Mesenchymal stem cell (in vitro differentiated cells and primary cell): ENCODE results near the gene NRSN2.
A peak's percentile ranks its signal among the peaks of the same experiment; 100 is the strongest.

Experiments used
- DNase-seq: peaks from one replicate; pipeline ENCODE4 v3.0.0-alpha.2; 2013
- H2AFZ ChIP-seq: one replicate; pipeline ENCODE4 v1.6.1; 2013; ENCODE audit warnings: low read depth, mild to moderate bottlenecking, control low read depth, inconsistent platforms, low read length, moderate library complexity
- H2AK5ac ChIP-seq: 2 replicates; pipeline ENCODE4 v1.6.1; 2013; ENCODE audit warnings: low read length, moderate library complexity, mild to moderate bottlenecking, inconsistent platforms; ENCODE audit not compliant: severe bottlenecking
- H2BK120ac ChIP-seq: one replicate; pipeline ENCODE4 v1.6.1; 2013; ENCODE audit warnings: low read depth, mild to moderate bottlenecking, inconsistent platforms, low read length, moderate library complexity
- H2BK12ac ChIP-seq, 2 experiments: one replicate each; pipeline ENCODE4 v1.6.1; 2013; ENCODE audit warnings: inconsistent platforms in 2 of 2, low read length in 2 of 2, mild to moderate bottlenecking in 2 of 2, moderate library complexity in 2 of 2, control low read depth in 1 of 2
- H2BK15ac ChIP-seq: one replicate; pipeline ENCODE4 v1.6.1; 2013; ENCODE audit warnings: mild to moderate bottlenecking, low read depth, inconsistent platforms; ENCODE audit not compliant: poor library complexity, severe bottlenecking
- H2BK5ac ChIP-seq: 2 replicates; pipeline ENCODE4 v1.6.1; 2013; ENCODE audit warnings: low read depth, mild to moderate bottlenecking, low read length, control low read depth, inconsistent platforms; ENCODE audit not compliant: poor library complexity, severe bottlenecking
- H3K14ac ChIP-seq, 2 experiments: one replicate each; pipeline ENCODE4 v1.6.1; 2013; ENCODE audit warnings: inconsistent platforms in 2 of 2, low read length in 2 of 2, control low read depth in 1 of 2, mild to moderate bottlenecking in 1 of 2, moderate library complexity in 1 of 2
- H3K18ac ChIP-seq, 2 experiments: one replicate each; pipeline ENCODE4 v1.6.1; 2013; ENCODE audit warnings: inconsistent platforms in 2 of 2, low read length in 2 of 2, control low read depth in 1 of 2, low read depth in 1 of 2, mild to moderate bottlenecking in 1 of 2
- H3K23ac ChIP-seq, 2 experiments: one replicate each; pipeline ENCODE4 v1.6.1; 2013; ENCODE audit warnings: inconsistent platforms in 2 of 2, low read length in 2 of 2, mild to moderate bottlenecking in 2 of 2, moderate library complexity in 2 of 2, control low read depth in 1 of 2
- H3K27ac ChIP-seq: 2 replicates; pipeline ENCODE4 v1.5.1; 2013; ENCODE audit warnings: mild to moderate bottlenecking, moderate library complexity, low read length, control low read depth, inconsistent platforms; ENCODE audit not compliant: poor library complexity, severe bottlenecking
- H3K27me3 ChIP-seq, 2 experiments: 2 replicates each; pipeline versions ENCODE4 v1.6.1 to v1.7.0; 2013; ENCODE audit warnings: low read length in 2 of 2, mild to moderate bottlenecking in 2 of 2, moderate library complexity in 2 of 2, control low read depth in 1 of 2, inconsistent platforms in 1 of 2; ENCODE audit not compliant: control insufficient read depth in 1 of 2, insufficient read depth in 1 of 2
- H3K36me3 ChIP-seq, 2 experiments: 2 replicates each; pipeline versions ENCODE4 v1.6.1 to v1.7.0; 2013; ENCODE audit warnings: low read length in 2 of 2, control low read depth in 1 of 2, inconsistent platforms in 1 of 2, low read depth in 1 of 2, mild to moderate bottlenecking in 1 of 2; ENCODE audit not compliant: insufficient read depth in 2 of 2, control insufficient read depth in 1 of 2
- H3K4ac ChIP-seq, 2 experiments: one replicate each; pipeline ENCODE4 v1.6.1; 2013; ENCODE audit warnings: inconsistent platforms in 2 of 2, low read length in 2 of 2, mild to moderate bottlenecking in 2 of 2, moderate library complexity in 2 of 2, control low read depth in 1 of 2, low read depth in 1 of 2
- H3K4me1 ChIP-seq: 2 replicates; pipeline ENCODE4 v1.6.1; 2013; ENCODE audit warnings: low read depth, low read length, control low read depth; ENCODE audit not compliant: control insufficient read depth, insufficient read depth
- H3K4me2 ChIP-seq: 2 replicates; pipeline ENCODE4 v1.6.1; 2013; ENCODE audit warnings: low read length, mild to moderate bottlenecking, inconsistent platforms; ENCODE audit not compliant: poor library complexity, severe bottlenecking
- H3K4me3 ChIP-seq, 2 experiments: 2 replicates each; pipeline versions ENCODE4 v1.5.1 to v1.7.0; 2013; ENCODE audit warnings: low read length in 2 of 2, mild to moderate bottlenecking in 2 of 2, control low read depth in 1 of 2, low read depth in 1 of 2; ENCODE audit not compliant: insufficient read depth in 1 of 2
- H3K79me1 ChIP-seq: replicated peaks from 2 replicates; pipeline ENCODE4 v1.6.1; 2013; ENCODE audit warnings: mild to moderate bottlenecking, control low read depth, low read length, inconsistent platforms; ENCODE audit not compliant: poor library complexity, severe bottlenecking
- H3K9ac ChIP-seq: 2 replicates; pipeline ENCODE4 v1.7.0; 2013; ENCODE audit warnings: mild to moderate bottlenecking, low read length, moderate library complexity
- H3K9me3 ChIP-seq: 2 replicates; pipeline ENCODE4 v1.7.0; 2013; ENCODE audit warnings: mild to moderate bottlenecking, low read length; ENCODE audit not compliant: control insufficient read depth
- H4K8ac ChIP-seq: one replicate; pipeline ENCODE4 v1.6.1; 2013; ENCODE audit warnings: inconsistent platforms, mild to moderate bottlenecking, low read length, moderate library complexity
- H4K91ac ChIP-seq: one replicate; pipeline ENCODE4 v1.6.1; 2013; ENCODE audit warnings: mild to moderate bottlenecking, low read length, inconsistent platforms
- WGBS: methylation state at CpG from one replicate; pipeline ENCODE4 v1.1.7; 2013; ENCODE audit warnings: mixed read lengths; 5-methylcytosine and 5-hydroxymethylcytosine counted together

The NRSN2 gene

GRCh38 chr20:311609-312008, 35.3 kb upstream of the NRSN2 start:
- H4K91ac ChIP-seq: no peak overlapping the region
- 93% methylated on average over 6 of the region's 7 CpGs for WGBS

GRCh38 chr20:312067-312466, 34.8 kb upstream of the NRSN2 start:
- Histone ChIP-seq H3K4me1 (peaks cover 5% of the 10 kb centered on the region), H3K4me2 (no peak overlapping the region), H3K4me3 (no peak overlapping the region), H2AFZ (no peak overlapping the region), H4K8ac (no peak overlapping the region), H3K27ac (no peak overlapping the region), H2AK5ac (no peak overlapping the region), H3K9ac (no peak overlapping the region), H3K27me3 (no peaks in the 10 kb centered on the region), H3K9me3 (no peaks in the 10 kb centered on the region), H2BK120ac (no peak overlapping the region), H3K4ac (no peak overlapping the region), H2BK15ac (no peak overlapping the region), H3K14ac (no peak overlapping the region), H2BK5ac (no peak overlapping the region), H3K23ac (no peak overlapping the region), H3K79me1 (no peaks in the 10 kb centered on the region), H2BK12ac (no peak overlapping the region), H4K91ac (no peak overlapping the region), H3K36me3 (peaks cover 0 to 2% of the 10 kb centered on the region in 2 experiments), H3K18ac (peak overlapping the region in 1 of 2 experiments; percentile 42)
- no peak for DNase-seq
- WGBS: 95% methylated on average over 8 of the region's 8 CpGs

More at GRCh38 chr20:311609-312008, 35.3 kb upstream of the NRSN2 start:
- no peak overlapping the region for H2BK12ac ChIP-seq
- peaks cover 5% of the 10 kb centered on the region for H3K4me1 ChIP-seq
- no peak overlapping the region for H3K4me3 ChIP-seq
- no peak overlapping the region for H4K8ac ChIP-seq
- no peaks in the 10 kb centered on the region for H3K9me3 ChIP-seq
- no peaks in the 10 kb centered on the region for H3K27me3 ChIP-seq
- no peak overlapping the region for H2AFZ ChIP-seq
- H3K23ac ChIP-seq: no peak overlapping the region
- H3K4ac ChIP-seq: peak overlapping the region in 1 of 2 experiments; percentile 30
- no peak overlapping the region for H3K14ac ChIP-seq
- no peak overlapping the region for H2AK5ac ChIP-seq
- no peaks in the 10 kb centered on the region for H3K79me1 ChIP-seq
- no peak for DNase-seq
- no peak overlapping the region for H2BK120ac ChIP-seq
- no peak overlapping the region for H3K27ac ChIP-seq
- no peak overlapping the region for H2BK15ac ChIP-seq
- H3K18ac ChIP-seq: peak overlapping the region in 1 of 2 experiments; percentile 31
- no peak overlapping the region for H3K4me2 ChIP-seq
- no peak overlapping the region for H2BK5ac ChIP-seq
- H3K36me3 ChIP-seq: no peaks in the 10 kb centered on the region
- H3K9ac ChIP-seq: no peak overlapping the region

GRCh38 chr20:312866-313265, 34.0 kb upstream of the NRSN2 start:
- Histone ChIP-seq H2BK5ac (no peak overlapping the region), H4K8ac (no peak overlapping the region), H3K4me2 (no peak overlapping the region), H4K91ac (no peak overlapping the region), H3K4me3 (no peak overlapping the region), H3K36me3 (peaks cover 0 to 4% of the 10 kb centered on the region in 2 experiments), H3K27ac (no peak overlapping the region), H3K14ac (no peak overlapping the region), H3K23ac (no peak overlapping the region), H3K4ac (no peak overlapping the region), H3K9ac (no peak overlapping the region), H2BK15ac (no peak overlapping the region), H2BK12ac (no peak overlapping the region), H3K27me3 (no peaks in the 10 kb centered on the region), H3K18ac (no peak overlapping the region), H3K79me1 (no peaks in the 10 kb centered on the region), H2AK5ac (no peak overlapping the region), H2AFZ (no peak overlapping the region), H3K4me1 (peaks cover 5% of the 10 kb centered on the region), H2BK120ac (no peak overlapping the region), H3K9me3 (no peaks in the 10 kb centered on the region)
- DNase-seq: no peak
- no CpG with 5 or more reads among the region's 1 CpG for WGBS

- WGBS: 100% methylated on average over 2 of the region's 5 CpGs
- H3K27ac ChIP-seq: no peak overlapping the region
- DNase-seq: no peak
Measured at GRCh38 chr20:313402-313801, 33.5 kb upstream of the NRSN2 start.

More at GRCh38 chr20:313402-313801, 33.5 kb upstream of the NRSN2 start:
- Histone ChIP-seq H3K23ac (no peak overlapping the region), H2BK15ac (peak overlapping the region; percentile 46), H3K79me1 (no peaks in the 10 kb centered on the region), H2BK12ac (no peak overlapping the region), H3K36me3 (peaks cover 0 to 4% of the 10 kb centered on the region in 2 experiments), H2BK5ac (no peak overlapping the region), H3K4ac (no peak overlapping the region), H4K91ac (no peak overlapping the region), H3K14ac (no peak overlapping the region), H3K9ac (no peak overlapping the region), H3K4me3 (no peak overlapping the region), H4K8ac (no peak overlapping the region), H3K27me3 (no peaks in the 10 kb centered on the region), H2BK120ac (no peak overlapping the region), H3K9me3 (no peaks in the 10 kb centered on the region), H3K4me2 (no peak overlapping the region), H2AK5ac (no peak overlapping the region), H3K18ac (no peak overlapping the region), H3K4me1 (peaks cover 5% of the 10 kb centered on the region), H2AFZ (no peak overlapping the region)
